ENCODE measurements around the gene TCP11L2. TPM values are rescaled to one million over a fixed set of nuclear protein-coding genes. Genes with fewer than 3 reads are reported as not detected.

TCP11L2 gene
- total and polyA plus RNA-seq, 2 of the 13 experiments (the other 11 are each of a cell fraction or from before 2014, with no cell fraction given), result 4.6 to 24.1 TPM

DNA sequence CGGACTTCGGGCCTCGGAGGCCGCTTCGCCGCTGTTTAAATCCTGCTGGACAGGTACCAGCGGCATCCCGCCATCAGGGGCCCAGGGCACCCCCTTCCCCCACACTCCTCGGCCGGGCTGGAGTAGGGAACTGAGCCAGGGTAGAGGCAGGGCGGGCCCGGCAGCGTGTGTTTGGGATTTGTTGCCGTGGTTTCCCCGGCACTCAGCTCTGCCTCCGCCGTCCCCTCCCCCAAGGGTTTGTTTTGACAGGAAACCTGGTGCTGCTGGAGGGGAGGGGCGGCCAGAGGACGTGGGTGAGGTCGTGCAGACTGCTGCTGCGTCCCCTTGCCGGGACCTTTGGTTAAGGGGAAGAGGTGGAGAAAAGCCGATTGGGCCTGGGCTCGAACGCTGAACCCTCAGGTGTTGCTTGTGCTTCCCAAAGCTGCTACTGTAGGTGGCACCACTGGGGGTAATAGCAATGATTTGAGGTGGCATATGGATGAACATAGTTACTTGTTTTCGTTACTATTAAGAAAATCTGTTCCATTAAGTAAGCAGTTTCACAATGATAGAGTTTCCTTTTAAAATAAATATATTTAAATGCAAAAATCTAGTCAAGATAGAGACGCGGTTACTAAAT, 778 bp downstream of the TCP11L2 start:
- ATAC-seq (peak; percentile 77), DNase-seq (ENCODE audit: low spot score) (peak; percentile 62), FAIRE-seq (no peak)
- Histone ChIP-seq H3K9ac (ENCODE audit: insufficient read depth, low read depth, low read length) (peak overlapping the region; percentile 94), H3K36me3 (replicated peaks in 1 of 2; ENCODE audit: control insufficient read depth in 1 of 2, insufficient read depth in 2 of 2, low read length in 2 of 2) (no peaks in the 10 kb centered on the region), H3K27me3 (ENCODE audit: control insufficient read depth in 1 of 2, insufficient read depth in 2 of 2, low read length in 2 of 2) (no peaks in the 10 kb centered on the region), H2AFZ (ENCODE audit: low read length) (no peak overlapping the region), H3K4me3 (replicated peaks in 1 of 3; ENCODE audit: insufficient read depth in 1 of 3, low read depth in 2 of 3, low read length in 3 of 3) (peak overlapping the region; percentile 71 to 96 (median 93)), H3K9me3 (ENCODE audit: low read length) (no peaks in the 10 kb centered on the region), H3K27ac (ENCODE audit: extremely low read length, insufficient read depth, low read length) (peak overlapping the region; percentile 93), H3K4me1 (ENCODE audit: insufficient read depth, low read length) (peaks cover 74% of the 10 kb centered on the region), H3K4me2 (ENCODE audit: low read depth, low read length) (peak overlapping the region; percentile 86), H3K79me2 (ENCODE audit: insufficient read depth, low read length) (peaks cover 2% of the 10 kb centered on the region), H4K20me1 (ENCODE audit: insufficient read depth, low read length) (no peaks in the 10 kb centered on the region)
- 13% methylated on average over 16 of the region's 28 CpGs for WGBS (ENCODE audit: low lambda C conversion rate)
- no TSS peak for BruUV-seq (replicated peaks)
- POLR2A ChIA-PET, result interaction anchor here (1.0 to 3.5 kb wide), 3 partner anchors 14 to 55 kb away, joined by 4 to 26 read pairs (median 5); partner anchors contain the start of gene POLR3B
- CTCF ChIA-PET (ENCODE audit: low intra/inter-chr PET ratio, low total read pairs), result no interaction called here
- intact Hi-C loops (cut with micrococcal nuclease; ENCODE audit: unreplicated experiment), result no loop called here
- in situ Hi-C loops (cut with HindIII; ENCODE audit: extremely low pct_ligation_motif_present, low pct_unique_long_range_greater_than_20kb), result no loop called here
- TF ChIP-seq ZNF274 (CRISPR knock-in tag; IDR thresholded peaks at IDR 0.05) (0 out of 2 replicates have a peak, but pooled peaks have one; percentile 15), KDM3A (CRISPR knock-in tag; IDR thresholded peaks at IDR 0.05; ENCODE audit: low read depth) (0 out of 2 replicates have a peak, but pooled peaks have one; percentile 35), MED1 (CRISPR knock-in tag; IDR thresholded peaks at IDR 0.05) (peak; percentile 81; the same call in 1 of the 2 replicates), ZNF552 (CRISPR knock-in tag; IDR thresholded peaks at IDR 0.05; ENCODE audit: borderline replicate concordance) (0 out of 2 replicates have a peak, but pooled peaks have one; percentile 32), HNRNPLL (IDR thresholded peaks at IDR 0.05; ENCODE audit: low read depth, low read length, poor library complexity, severe bottlenecking) (peak; percentile 42), SNAI1 (CRISPR knock-in tag; IDR thresholded peaks at IDR 0.05; ENCODE audit: borderline replicate concordance) (no peak)
- TF ChIP-seq, protein P1, sequence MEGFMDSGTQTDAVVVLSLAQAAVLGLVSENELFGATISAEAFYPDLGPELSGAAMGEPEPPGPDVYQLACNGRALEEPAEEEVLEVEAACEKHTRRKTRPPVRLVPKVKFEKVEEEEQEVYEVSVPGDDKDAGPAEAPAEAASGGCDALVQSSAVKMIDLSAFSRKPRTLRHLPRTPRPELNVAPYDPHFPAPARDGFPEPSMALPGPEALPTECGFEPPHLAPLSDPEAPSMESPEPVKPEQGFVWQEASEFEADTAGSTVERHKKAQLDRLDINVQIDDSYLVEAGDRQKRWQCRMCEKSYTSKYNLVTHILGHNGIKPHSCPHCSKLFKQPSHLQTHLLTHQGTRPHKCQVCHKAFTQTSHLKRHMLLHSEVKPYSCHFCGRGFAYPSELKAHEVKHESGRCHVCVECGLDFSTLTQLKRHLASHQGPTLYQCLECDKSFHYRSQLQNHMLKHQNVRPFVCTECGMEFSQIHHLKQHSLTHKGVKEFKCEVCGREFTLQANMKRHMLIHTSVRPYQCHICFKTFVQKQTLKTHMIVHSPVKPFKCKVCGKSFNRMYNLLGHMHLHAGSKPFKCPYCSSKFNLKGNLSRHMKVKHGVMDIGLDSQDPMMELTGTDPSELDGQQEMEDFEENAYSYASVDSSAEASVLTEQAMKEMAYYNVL (CRISPR knock-in tag; IDR thresholded peaks at IDR 0.05; ENCODE audit: borderline replicate concordance), result peak; percentile 25; the same call in 1 of the 2 replicates
- TF ChIP-seq, protein P2, sequence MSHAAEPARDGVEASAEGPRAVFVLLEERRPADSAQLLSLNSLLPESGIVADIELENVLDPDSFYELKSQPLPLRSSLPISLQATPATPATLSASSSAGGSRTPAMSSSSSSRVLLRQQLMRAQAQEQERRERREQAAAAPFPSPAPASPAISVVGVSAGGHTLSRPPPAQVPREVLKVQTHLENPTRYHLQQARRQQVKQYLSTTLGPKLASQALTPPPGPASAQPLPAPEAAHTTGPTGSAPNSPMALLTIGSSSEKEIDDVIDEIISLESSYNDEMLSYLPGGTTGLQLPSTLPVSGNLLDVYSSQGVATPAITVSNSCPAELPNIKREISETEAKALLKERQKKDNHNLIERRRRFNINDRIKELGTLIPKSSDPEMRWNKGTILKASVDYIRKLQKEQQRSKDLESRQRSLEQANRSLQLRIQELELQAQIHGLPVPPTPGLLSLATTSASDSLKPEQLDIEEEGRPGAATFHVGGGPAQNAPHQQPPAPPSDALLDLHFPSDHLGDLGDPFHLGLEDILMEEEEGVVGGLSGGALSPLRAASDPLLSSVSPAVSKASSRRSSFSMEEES (CRISPR knock-in tag; IDR thresholded peaks at IDR 0.05), result no peak
- TF ChIP-seq, protein P3, sequence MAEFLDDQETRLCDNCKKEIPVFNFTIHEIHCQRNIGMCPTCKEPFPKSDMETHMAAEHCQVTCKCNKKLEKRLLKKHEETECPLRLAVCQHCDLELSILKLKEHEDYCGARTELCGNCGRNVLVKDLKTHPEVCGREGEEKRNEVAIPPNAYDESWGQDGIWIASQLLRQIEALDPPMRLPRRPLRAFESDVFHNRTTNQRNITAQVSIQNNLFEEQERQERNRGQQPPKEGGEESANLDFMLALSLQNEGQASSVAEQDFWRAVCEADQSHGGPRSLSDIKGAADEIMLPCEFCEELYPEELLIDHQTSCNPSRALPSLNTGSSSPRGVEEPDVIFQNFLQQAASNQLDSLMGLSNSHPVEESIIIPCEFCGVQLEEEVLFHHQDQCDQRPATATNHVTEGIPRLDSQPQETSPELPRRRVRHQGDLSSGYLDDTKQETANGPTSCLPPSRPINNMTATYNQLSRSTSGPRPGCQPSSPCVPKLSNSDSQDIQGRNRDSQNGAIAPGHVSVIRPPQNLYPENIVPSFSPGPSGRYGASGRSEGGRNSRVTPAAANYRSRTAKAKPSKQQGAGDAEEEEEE (CRISPR knock-in tag; IDR thresholded peaks at IDR 0.05; ENCODE audit: borderline replicate concordance), result peak; percentile 15; the same call in 1 of the 2 replicates
- TF ChIP-seq, protein P4, sequence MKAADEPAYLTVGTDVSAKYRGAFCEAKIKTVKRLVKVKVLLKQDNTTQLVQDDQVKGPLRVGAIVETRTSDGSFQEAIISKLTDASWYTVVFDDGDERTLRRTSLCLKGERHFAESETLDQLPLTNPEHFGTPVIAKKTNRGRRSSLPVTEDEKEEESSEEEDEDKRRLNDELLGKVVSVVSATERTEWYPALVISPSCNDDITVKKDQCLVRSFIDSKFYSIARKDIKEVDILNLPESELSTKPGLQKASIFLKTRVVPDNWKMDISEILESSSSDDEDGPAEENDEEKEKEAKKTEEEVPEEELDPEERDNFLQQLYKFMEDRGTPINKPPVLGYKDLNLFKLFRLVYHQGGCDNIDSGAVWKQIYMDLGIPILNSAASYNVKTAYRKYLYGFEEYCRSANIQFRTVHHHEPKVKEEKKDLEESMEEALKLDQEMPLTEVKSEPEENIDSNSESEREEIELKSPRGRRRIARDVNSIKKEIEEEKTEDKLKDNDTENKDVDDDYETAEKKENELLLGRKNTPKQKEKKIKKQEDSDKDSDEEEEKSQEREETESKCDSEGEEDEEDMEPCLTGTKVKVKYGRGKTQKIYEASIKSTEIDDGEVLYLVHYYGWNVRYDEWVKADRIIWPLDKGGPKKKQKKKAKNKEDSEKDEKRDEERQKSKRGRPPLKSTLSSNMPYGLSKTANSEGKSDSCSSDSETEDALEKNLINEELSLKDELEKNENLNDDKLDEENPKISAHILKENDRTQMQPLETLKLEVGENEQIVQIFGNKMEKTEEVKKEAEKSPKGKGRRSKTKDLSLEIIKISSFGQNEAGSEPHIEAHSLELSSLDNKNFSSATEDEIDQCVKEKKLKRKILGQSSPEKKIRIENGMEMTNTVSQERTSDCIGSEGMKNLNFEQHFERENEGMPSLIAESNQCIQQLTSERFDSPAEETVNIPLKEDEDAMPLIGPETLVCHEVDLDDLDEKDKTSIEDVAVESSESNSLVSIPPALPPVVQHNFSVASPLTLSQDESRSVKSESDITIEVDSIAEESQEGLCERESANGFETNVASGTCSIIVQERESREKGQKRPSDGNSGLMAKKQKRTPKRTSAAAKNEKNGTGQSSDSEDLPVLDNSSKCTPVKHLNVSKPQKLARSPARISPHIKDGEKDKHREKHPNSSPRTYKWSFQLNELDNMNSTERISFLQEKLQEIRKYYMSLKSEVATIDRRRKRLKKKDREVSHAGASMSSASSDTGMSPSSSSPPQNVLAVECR (CRISPR knock-in tag; IDR thresholded peaks at IDR 0.05; ENCODE audit: borderline replicate concordance), result peak; percentile 71; the same call in 1 of the 2 replicates
- TF ChIP-seq, protein P5, sequence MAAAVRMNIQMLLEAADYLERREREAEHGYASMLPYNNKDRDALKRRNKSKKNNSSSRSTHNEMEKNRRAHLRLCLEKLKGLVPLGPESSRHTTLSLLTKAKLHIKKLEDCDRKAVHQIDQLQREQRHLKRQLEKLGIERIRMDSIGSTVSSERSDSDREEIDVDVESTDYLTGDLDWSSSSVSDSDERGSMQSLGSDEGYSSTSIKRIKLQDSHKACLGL (CRISPR knock-in tag; IDR thresholded peaks at IDR 0.05), result peak; percentile 82
